A673 (cell line): ENCODE measurements around the gene ERG. TPM values are rescaled to one million over a fixed set of nuclear protein-coding genes. Genes with fewer than 3 reads are reported as not detected.

Experiments
- BruUV-seq: library from RNA; stranded (reverse); fragments of 400-500 nt; replicated peaks from 2 replicates; lab custom pipeline; 2021; lab: Mats Ljungman, UMichigan
- CTCF ChIA-PET: fragments of 300-600 bp; sonication (Branson Sonifier 250); formaldehyde crosslinking; loops from one replicate; lab custom pipeline; 2022; ENCODE audit warnings: antibody characterized with exemption; lab: Charles Lee
- POLR2A ChIA-PET: fragments of 300-600 bp; sonication (Branson Sonifier 250); formaldehyde crosslinking; loops from one replicate; lab custom pipeline; 2022; ENCODE audit warnings: antibody characterized with exemption; ENCODE audit not compliant: low non-redundant PET; lab: Charles Lee
- DNase-seq: peaks from one replicate; pipeline ENCODE4 v3.0.0-alpha.2; 2015; ENCODE audit warnings: low spot score
- H3K27ac ChIP-seq: fragments of 200-600 bp; sonication (generic); 2 replicates; pipeline ENCODE4 v1.5.1; 2016; ENCODE audit warnings: mixed run types, low read depth, mild to moderate bottlenecking, mixed read lengths, antibody characterized with exemption, low read length; ENCODE audit not compliant: poor library complexity, severe bottlenecking
- H3K27me3 ChIP-seq: fragments of 200-600 bp; sonication (generic); replicated peaks from 2 replicates; pipeline ENCODE4 v1.6.1; 2017; ENCODE audit warnings: mixed run types, low read depth, mild to moderate bottlenecking, mixed read lengths, antibody characterized with exemption, low read length; ENCODE audit not compliant: insufficient read depth, poor library complexity
- H3K36me3 ChIP-seq: fragments of 200-600 bp; sonication (generic); 2 replicates; pipeline ENCODE4 v1.6.1; 2016; ENCODE audit warnings: mixed run types, mild to moderate bottlenecking, mixed read lengths, antibody characterized with exemption, low read length; ENCODE audit not compliant: insufficient read depth, poor library complexity, severe bottlenecking
- H3K4me1 ChIP-seq: fragments of 200-600 bp; sonication (generic); 2 replicates; pipeline ENCODE4 v1.6.1; 2017; ENCODE audit warnings: mixed run types, mild to moderate bottlenecking, mixed read lengths, antibody characterized with exemption, low read length; ENCODE audit not compliant: insufficient read depth, poor library complexity, severe bottlenecking
- H3K4me3 ChIP-seq: fragments of 200-600 bp; sonication (generic); 2 replicates; pipeline ENCODE4 v1.5.1; 2016; ENCODE audit warnings: low read depth, mixed run types, mild to moderate bottlenecking, mixed read lengths, low read length; ENCODE audit not compliant: poor library complexity, severe bottlenecking
- H3K9me3 ChIP-seq: fragments of 200-600 bp; sonication (generic); 2 replicates; pipeline ENCODE4 v1.6.1; 2016; ENCODE audit warnings: mixed run types, low read depth, mild to moderate bottlenecking, mixed read lengths, antibody characterized with exemption, low read length; ENCODE audit not compliant: poor library complexity, severe bottlenecking
- CTCF ChIP-seq: fragments of 300-800, 200-600 bp; sonication (generic); conservative IDR thresholded peaks from 2 replicates; pipeline ENCODE4 v1.5.1; 2017; ENCODE audit warnings: low read depth, mild to moderate bottlenecking, antibody characterized with exemption, low read length, moderate library complexity, mixed read lengths
- EZH2 ChIP-seq: fragments of 200-600 bp; sonication (generic); IDR thresholded peaks from 2 replicates; pipeline ENCODE4 v1.6.1; 2017; ENCODE audit warnings: borderline replicate concordance, low read depth, mild to moderate bottlenecking, mixed read lengths, antibody characterized with exemption, low read length; ENCODE audit not compliant: poor library complexity, severe bottlenecking
- intact Hi-C: fragments of 100-400 bp; cut with micrococcal nuclease; formaldehyde crosslinking; loops from one replicate; pipeline ENCODE4 v1.10.0; 2022; ENCODE audit not compliant: unreplicated experiment
- total RNA-seq: library from RNA; stranded (reverse); gene quantifications from 2 replicates; pipeline ENCODE4 v1.2.3, GENCODE V29; 2021

Gene ERG
- total RNA-seq, 1 experiment from 2014 or later, result not detected

GRCh38 chr21:38459490-38459889 lies 38.8 kb downstream of the ERG start:
- no peak overlapping the region for H3K27ac ChIP-seq
- DNase-seq, result no peak
- no peaks in the 10 kb centered on the region for H3K4me1 ChIP-seq
- H3K27me3 ChIP-seq, result no peaks in the 10 kb centered on the region
- TF ChIP-seq EZH2, result no peak
- TF ChIP-seq CTCF, result no peak
- no TSS peak for BruUV-seq
- H3K36me3 ChIP-seq, result no peaks in the 10 kb centered on the region
- no peak overlapping the region for H3K4me3 ChIP-seq
- intact Hi-C loops, result no loop called here
- ChIA-PET CTCF (no interaction called here), POLR2A (no interaction called here)
- H3K9me3 ChIP-seq, result no peaks in the 10 kb centered on the region

- no peaks in the 10 kb centered on the region for H3K36me3 ChIP-seq
- no TSS peak for BruUV-seq
- H3K4me3 ChIP-seq, result no peak overlapping the region
- H3K4me1 ChIP-seq, result no peaks in the 10 kb centered on the region
- CTCF ChIA-PET, result no interaction called here
- POLR2A ChIA-PET, result no interaction called here
- H3K27me3 ChIP-seq, result peaks cover 4% of the 10 kb centered on the region
- intact Hi-C loops, result no loop called here
- H3K27ac ChIP-seq, result no peak overlapping the region
- H3K9me3 ChIP-seq, result no peaks in the 10 kb centered on the region
- DNase-seq, result no peak
- TF ChIP-seq EZH2, result no peak
- no peak for TF ChIP-seq CTCF
Measured at GRCh38 chr21:38455403-38455802, 42.9 kb downstream of the ERG start.

- no peaks in the 10 kb centered on the region for H3K36me3 ChIP-seq
- ChIA-PET CTCF (no interaction called here), POLR2A (no interaction called here)
- no peak for TF ChIP-seq CTCF
- TF ChIP-seq EZH2, result no peak
- DNase-seq, result no peak
- H3K4me3 ChIP-seq, result no peak overlapping the region
- no peaks in the 10 kb centered on the region for H3K4me1 ChIP-seq
- no peaks in the 10 kb centered on the region for H3K9me3 ChIP-seq
- H3K27me3 ChIP-seq, result peaks cover 4% of the 10 kb centered on the region
- H3K27ac ChIP-seq, result no peak overlapping the region
- BruUV-seq, result no TSS peak
- intact Hi-C loops, result no loop called here
Measured at GRCh38 chr21:38454702-38455101, 43.6 kb downstream of the ERG start.
